ENCODE results near the gene RPL10L. TPM values are rescaled to one million over a fixed set of nuclear protein-coding genes. Genes with fewer than 3 reads are reported as not detected.

Gene RPL10L
- polyA plus RNA-seq (2013), result not detected in 2 replicates

- Histone ChIP-seq H4K8ac (ENCODE audit: low read depth, low read length) (no peak within 1 kb of the TSS), H3K27ac (ENCODE audit: low read depth, low read length) (no peak within 1 kb of the TSS), H3K9me3 (ENCODE audit: insufficient read depth, low read depth, low read length) (peaks cover 2% of the 10 kb centered on the region), H2BK120ac (ENCODE audit: insufficient read depth, low read length, poor library complexity) (no peak within 1 kb of the TSS), H4K91ac (ENCODE audit: low read depth, low read length) (no peak within 1 kb of the TSS), H3K23ac (ENCODE audit: low read length) (no peak within 1 kb of the TSS), H2BK5ac (ENCODE audit: low read depth, low read length, poor library complexity) (no peak within 1 kb of the TSS), H3K9ac (ENCODE audit: low read length) (no peak within 1 kb of the TSS), H3K4ac (ENCODE audit: low read depth, low read length) (no peak within 1 kb of the TSS), H3K36me3 (ENCODE audit: control insufficient read depth in 1 of 2, insufficient read depth in 2 of 2, low read length in 2 of 2) (no peaks in the 10 kb centered on the region), H2AK5ac (ENCODE audit: low read length) (no peak within 1 kb of the TSS), H4K12ac (ENCODE audit: low read depth, low read length) (no peak within 1 kb of the TSS), H3K18ac (ENCODE audit: low read length) (no peak within 1 kb of the TSS), H3K4me3 (ENCODE audit: low read depth, low read length) (no peak within 1 kb of the TSS), H3K4me2 (ENCODE audit: low read length) (no peak within 1 kb of the TSS), H3K79me2 (ENCODE audit: control insufficient read depth, insufficient read depth, low read length, poor library complexity) (no peaks in the 10 kb centered on the region), H3K27me3 (ENCODE audit: insufficient read depth, low read length) (no peaks in the 10 kb centered on the region), H3K4me1 (ENCODE audit: control insufficient read depth in 1 of 2, insufficient read depth in 2 of 2, low read length in 2 of 2) (no peaks in the 10 kb centered on the region), H2BK12ac (ENCODE audit: low read length) (no peak within 1 kb of the TSS), H3K14ac (ENCODE audit: low read length) (no peak within 1 kb of the TSS), H3K79me1 (ENCODE audit: low read length) (no peaks in the 10 kb centered on the region), H2AFZ (ENCODE audit: insufficient read depth, low read length, poor library complexity) (no peak within 1 kb of the TSS)
- DNase-seq, result no peak
- WGBS (ENCODE audit: extremely low coverage, insufficient coverage, insufficient read length), result no CpG with 5 or more reads among the region's 36 CpGs
Measured at GRCh38 chr14:46651526-46652144, at the start of gene RPL10L. RPL10L (minus strand) TSS chr14:46651781; CDS start chr14:46651736, 45 bp downstream.

GRCh38 chr14:46691819-46692218, 40.2 kb upstream of the RPL10L start:
- no peak overlapping the region for H3K23ac ChIP-seq (ENCODE audit: low read length)
- H3K36me3 ChIP-seq (ENCODE audit: control insufficient read depth in 1 of 2, insufficient read depth in 2 of 2, low read length in 2 of 2), result no peaks in the 10 kb centered on the region
- no peak for DNase-seq
- H3K9me3 ChIP-seq (ENCODE audit: insufficient read depth, low read depth, low read length), result peaks cover 2% of the 10 kb centered on the region
- no peak overlapping the region for H3K4me3 ChIP-seq (ENCODE audit: low read depth, low read length)
- H3K14ac ChIP-seq (ENCODE audit: low read length), result no peak overlapping the region
- H3K4me1 ChIP-seq (ENCODE audit: control insufficient read depth in 1 of 2, insufficient read depth in 2 of 2, low read length in 2 of 2), result no peaks in the 10 kb centered on the region
- H3K4ac ChIP-seq (ENCODE audit: low read depth, low read length), result no peak overlapping the region
- no peak overlapping the region for H3K18ac ChIP-seq (ENCODE audit: low read length)
- H4K8ac ChIP-seq (ENCODE audit: low read depth, low read length), result no peak overlapping the region
- H3K27me3 ChIP-seq (ENCODE audit: insufficient read depth, low read length), result no peaks in the 10 kb centered on the region
- H3K4me2 ChIP-seq (ENCODE audit: low read length), result no peak overlapping the region
- WGBS (ENCODE audit: extremely low coverage, insufficient coverage, insufficient read length), result no CpG with 5 or more reads among the region's 3 CpGs
- no peak overlapping the region for H4K12ac ChIP-seq (ENCODE audit: low read depth, low read length)
- no peak overlapping the region for H2BK120ac ChIP-seq (ENCODE audit: insufficient read depth, low read length, poor library complexity)
- no peaks in the 10 kb centered on the region for H3K79me2 ChIP-seq (ENCODE audit: control insufficient read depth, insufficient read depth, low read length, poor library complexity)
- H2AK5ac ChIP-seq (ENCODE audit: low read length), result no peak overlapping the region
- H3K9ac ChIP-seq (ENCODE audit: low read length), result no peak overlapping the region
- H2AFZ ChIP-seq (ENCODE audit: insufficient read depth, low read length, poor library complexity), result no peak overlapping the region
- no peak overlapping the region for H2BK5ac ChIP-seq (ENCODE audit: low read depth, low read length, poor library complexity)
- H3K79me1 ChIP-seq (ENCODE audit: low read length), result no peaks in the 10 kb centered on the region
- H2BK12ac ChIP-seq (ENCODE audit: low read length), result no peak overlapping the region
- H3K27ac ChIP-seq (ENCODE audit: low read depth, low read length), result no peak overlapping the region
- H4K91ac ChIP-seq (ENCODE audit: low read depth, low read length), result no peak overlapping the region

- Histone ChIP-seq H3K27me3 (ENCODE audit: insufficient read depth, low read length) (no peaks in the 10 kb centered on the region), H3K4me2 (ENCODE audit: low read length) (no peak overlapping the region), H3K9ac (ENCODE audit: low read length) (no peak overlapping the region), H2BK5ac (ENCODE audit: low read depth, low read length, poor library complexity) (no peak overlapping the region), H3K27ac (ENCODE audit: low read depth, low read length) (no peak overlapping the region), H3K4me1 (ENCODE audit: control insufficient read depth in 1 of 2, insufficient read depth in 2 of 2, low read length in 2 of 2) (no peaks in the 10 kb centered on the region), H3K79me2 (ENCODE audit: control insufficient read depth, insufficient read depth, low read length, poor library complexity) (no peaks in the 10 kb centered on the region), H3K4ac (ENCODE audit: low read depth, low read length) (no peak overlapping the region), H4K12ac (ENCODE audit: low read depth, low read length) (no peak overlapping the region), H3K4me3 (ENCODE audit: low read depth, low read length) (no peak overlapping the region), H3K36me3 (ENCODE audit: control insufficient read depth in 1 of 2, insufficient read depth in 2 of 2, low read length in 2 of 2) (no peaks in the 10 kb centered on the region), H2AFZ (ENCODE audit: insufficient read depth, low read length, poor library complexity) (no peak overlapping the region), H4K8ac (ENCODE audit: low read depth, low read length) (no peak overlapping the region), H3K18ac (ENCODE audit: low read length) (no peak overlapping the region), H2BK120ac (ENCODE audit: insufficient read depth, low read length, poor library complexity) (no peak overlapping the region), H2AK5ac (ENCODE audit: low read length) (no peak overlapping the region), H4K91ac (ENCODE audit: low read depth, low read length) (no peak overlapping the region), H3K79me1 (ENCODE audit: low read length) (no peaks in the 10 kb centered on the region), H3K14ac (ENCODE audit: low read length) (no peak overlapping the region), H3K23ac (ENCODE audit: low read length) (no peak overlapping the region), H3K9me3 (ENCODE audit: insufficient read depth, low read depth, low read length) (peaks cover 2% of the 10 kb centered on the region), H2BK12ac (ENCODE audit: low read length) (no peak overlapping the region)
- no CpG with 5 or more reads among the region's 4 CpGs for WGBS (ENCODE audit: extremely low coverage, insufficient coverage, insufficient read length)
- no peak for DNase-seq
Measured at GRCh38 chr14:46686652-46687051, 35.1 kb upstream of the RPL10L start.

DNA sequence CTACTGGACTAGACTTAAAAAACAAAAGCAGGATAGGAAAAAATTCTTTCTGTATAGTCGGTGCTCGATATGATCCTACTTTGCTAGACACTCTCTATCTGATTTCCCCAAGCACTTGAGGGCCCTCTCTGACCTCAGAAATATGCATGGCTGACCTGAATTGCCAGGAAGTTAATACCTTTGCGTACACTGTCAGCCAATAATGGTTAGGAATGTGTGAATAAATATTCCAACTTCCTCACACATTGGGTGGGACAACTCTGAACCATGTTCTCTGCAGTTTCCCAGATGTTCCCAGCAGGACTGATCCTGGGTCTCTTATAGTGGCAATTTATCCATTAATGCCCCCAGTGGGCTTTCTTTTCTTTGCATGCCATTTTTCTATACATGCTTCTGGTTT, 20.5 kb upstream of the RPL10L start:
- Histone ChIP-seq H3K27ac (ENCODE audit: low read depth, low read length) (no peak overlapping the region), H4K91ac (ENCODE audit: low read depth, low read length) (no peak overlapping the region), H3K23ac (ENCODE audit: low read length) (no peak overlapping the region), H2BK120ac (ENCODE audit: insufficient read depth, low read length, poor library complexity) (no peak overlapping the region), H3K18ac (ENCODE audit: low read length) (no peak overlapping the region), H2BK5ac (ENCODE audit: low read depth, low read length, poor library complexity) (no peak overlapping the region), H4K8ac (ENCODE audit: low read depth, low read length) (no peak overlapping the region), H3K4me2 (ENCODE audit: low read length) (no peak overlapping the region), H3K79me1 (ENCODE audit: low read length) (no peaks in the 10 kb centered on the region), H3K4ac (ENCODE audit: low read depth, low read length) (no peak overlapping the region), H3K4me3 (ENCODE audit: low read depth, low read length) (no peak overlapping the region), H3K9me3 (ENCODE audit: insufficient read depth, low read depth, low read length) (no peaks in the 10 kb centered on the region), H3K14ac (ENCODE audit: low read length) (no peak overlapping the region), H2AFZ (ENCODE audit: insufficient read depth, low read length, poor library complexity) (no peak overlapping the region), H3K79me2 (ENCODE audit: control insufficient read depth, insufficient read depth, low read length, poor library complexity) (no peaks in the 10 kb centered on the region), H3K27me3 (ENCODE audit: insufficient read depth, low read length) (no peaks in the 10 kb centered on the region), H3K36me3 (ENCODE audit: control insufficient read depth in 1 of 2, insufficient read depth in 2 of 2, low read length in 2 of 2) (no peaks in the 10 kb centered on the region), H3K9ac (ENCODE audit: low read length) (no peak overlapping the region), H3K4me1 (ENCODE audit: control insufficient read depth in 1 of 2, insufficient read depth in 2 of 2, low read length in 2 of 2) (no peaks in the 10 kb centered on the region), H2AK5ac (ENCODE audit: low read length) (no peak overlapping the region), H2BK12ac (ENCODE audit: low read length) (no peak overlapping the region), H4K12ac (ENCODE audit: low read depth, low read length) (no peak overlapping the region)
- no peak for DNase-seq
- no CpG with 5 or more reads among the region's 3 CpGs for WGBS (ENCODE audit: extremely low coverage, insufficient coverage, insufficient read length)
